ENCODE results near the gene C2orf92. TPM values are rescaled to one million over a fixed set of nuclear protein-coding genes. Genes with fewer than 3 reads are reported as not detected.

The C2orf92 gene
- total RNA-seq, 2 experiments from 2014 or later: 4.5 to 4.8 TPM

DNA sequence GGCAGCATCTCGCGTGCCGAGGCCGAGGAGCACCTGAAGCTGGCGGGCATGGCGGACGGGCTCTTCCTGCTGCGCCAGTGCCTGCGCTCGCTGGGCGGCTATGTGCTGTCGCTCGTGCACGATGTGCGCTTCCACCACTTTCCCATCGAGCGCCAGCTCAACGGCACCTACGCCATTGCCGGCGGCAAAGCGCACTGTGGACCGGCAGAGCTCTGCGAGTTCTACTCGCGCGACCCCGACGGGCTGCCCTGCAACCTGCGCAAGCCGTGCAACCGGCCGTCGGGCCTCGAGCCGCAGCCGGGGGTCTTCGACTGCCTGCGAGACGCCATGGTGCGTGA lies 54.5 kb downstream of the C2orf92 start:
- Mint-ChIP-seq H3K4me3 (no peak overlapping the region), H3K36me3 (peaks cover 69% of the 10 kb centered on the region), H3K27me3 (no peaks in the 10 kb centered on the region), H3K4me1 (ENCODE audit: low read depth) (peaks cover 69% of the 10 kb centered on the region), H3K27ac (no peak overlapping the region), H3K9me3 (peaks cover 3% of the 10 kb centered on the region)
- intact Hi-C loops (cut with micrococcal nuclease): no loop called here
- DNase-seq: no peak
- ChIA-PET CTCF (no interaction called here), POLR2A (no interaction called here)

DNA sequence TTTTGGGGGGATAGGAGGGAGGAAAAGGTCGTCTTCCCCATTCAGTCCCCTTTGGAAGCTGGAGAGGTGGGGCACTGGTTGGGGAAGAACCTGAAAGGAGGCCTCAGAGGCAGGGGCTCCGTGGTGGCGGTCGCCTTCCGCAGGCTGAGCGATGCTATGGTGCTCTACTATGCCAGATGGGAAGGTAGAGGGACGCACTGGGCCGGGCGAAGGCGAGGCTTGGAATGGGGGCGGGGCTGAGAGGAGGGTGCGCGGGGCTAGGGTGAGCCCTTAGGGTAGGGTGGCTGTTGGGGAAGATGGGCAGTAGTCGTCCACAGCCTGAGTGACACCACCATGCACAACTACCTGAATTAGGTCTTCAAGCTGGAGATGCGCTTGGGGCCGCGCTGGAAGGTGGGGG lies 55.0 kb downstream of the C2orf92 start:
- Mint-ChIP-seq H3K27ac (no peak overlapping the region), H3K4me1 (ENCODE audit: low read depth) (peaks cover 64% of the 10 kb centered on the region), H3K9me3 (peaks cover 6% of the 10 kb centered on the region), H3K27me3 (no peaks in the 10 kb centered on the region), H3K4me3 (no peak overlapping the region), H3K36me3 (peaks cover 71% of the 10 kb centered on the region)
- intact Hi-C loops (cut with micrococcal nuclease): no loop called here
- ChIA-PET CTCF (no interaction called here), POLR2A (no interaction called here)
- no peak for DNase-seq

DNA sequence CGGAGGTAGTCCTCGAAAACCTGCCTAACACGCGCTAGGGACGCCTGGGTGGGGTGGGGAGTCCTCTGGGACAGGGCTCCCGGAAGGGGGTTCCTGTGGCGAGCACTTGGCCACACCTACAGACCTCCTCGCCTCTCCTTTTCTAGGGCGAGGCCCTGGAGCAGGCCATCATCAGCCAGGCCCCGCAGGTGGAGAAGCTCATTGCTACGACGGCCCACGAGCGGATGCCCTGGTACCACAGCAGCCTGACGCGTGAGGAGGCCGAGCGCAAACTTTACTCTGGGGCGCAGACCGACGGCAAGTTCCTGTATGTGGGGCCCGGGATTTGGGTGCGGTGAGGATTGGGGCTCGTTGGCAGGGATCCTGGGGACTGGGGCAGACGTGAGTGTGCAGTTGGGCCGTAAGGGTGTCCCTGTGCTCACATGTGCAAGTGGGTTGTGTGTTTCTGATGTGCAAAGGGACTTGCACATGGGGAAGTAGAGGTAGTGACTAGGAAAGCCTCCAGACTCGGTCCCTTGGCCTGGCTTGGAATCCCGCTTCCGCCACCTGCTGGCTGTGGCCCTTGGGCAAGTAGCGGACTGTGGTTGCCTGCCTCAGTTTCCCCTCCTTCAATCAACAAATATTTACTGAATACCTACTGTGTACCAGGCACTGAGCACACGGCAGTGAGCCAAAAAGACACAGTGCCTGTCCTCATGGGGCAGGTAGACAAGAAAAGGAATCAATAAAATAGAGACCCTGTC lies 55.6 kb downstream of the C2orf92 start:
- Mint-ChIP-seq H3K27ac (peak overlapping the region; percentile 6), H3K9me3 (peaks cover 10% of the 10 kb centered on the region), H3K4me3 (no peak overlapping the region), H3K27me3 (no peaks in the 10 kb centered on the region), H3K36me3 (peaks cover 72% of the 10 kb centered on the region), H3K4me1 (ENCODE audit: low read depth) (peaks cover 58% of the 10 kb centered on the region)
- DNase-seq: no peak
- intact Hi-C loops (cut with micrococcal nuclease): no loop called here
- ChIA-PET CTCF (interaction anchor here (1.0 to 3.7 kb wide), 4 partner anchors 16 to 134 kb away, joined by 3 to 37 read pairs (median 8); partner anchors contain the start of gene ANKRD36B), POLR2A (no interaction called here)

DNA sequence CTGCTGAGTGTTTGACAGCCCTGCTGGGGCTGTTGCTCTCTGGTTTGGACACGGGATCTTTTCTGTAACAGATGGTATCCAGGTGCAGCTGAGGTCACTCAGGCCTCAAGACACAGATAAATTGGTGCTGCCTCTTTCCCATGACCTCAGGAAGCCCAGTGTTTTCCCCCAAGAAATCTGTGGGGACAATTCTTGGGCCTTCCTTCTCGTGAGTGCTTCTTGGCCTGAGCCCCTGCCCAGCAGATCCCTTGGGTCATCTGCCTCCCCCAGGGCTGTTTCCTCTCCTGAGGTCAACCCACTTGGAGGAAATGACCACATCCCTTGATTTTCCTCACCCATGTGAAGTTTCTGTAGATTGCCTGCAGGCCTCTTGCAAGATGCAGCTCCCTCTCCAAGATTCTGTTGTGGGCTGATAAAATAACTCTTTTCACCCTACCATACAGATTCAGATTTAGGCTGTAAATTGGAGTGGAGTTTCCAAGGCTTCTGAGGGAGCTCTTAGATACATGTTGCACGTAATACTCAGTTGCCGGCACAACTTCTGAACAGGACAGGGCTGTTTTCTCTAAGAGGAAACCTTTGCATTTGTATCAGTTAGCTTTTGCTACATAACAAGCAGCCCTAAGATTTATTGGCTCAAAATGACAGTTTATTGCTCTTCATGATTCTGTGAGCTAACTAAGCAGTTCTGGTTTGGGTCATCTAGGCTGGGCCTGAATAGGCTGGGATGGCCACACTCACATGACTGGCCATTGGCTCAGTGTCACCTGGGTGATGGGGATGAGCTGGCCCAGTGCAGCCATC lies 57.0 kb downstream of the C2orf92 start:
- H3K27me3 Mint-ChIP-seq: no peaks in the 10 kb centered on the region
- H3K27ac Mint-ChIP-seq: peak overlapping the region; percentile 40
- H3K9me3 Mint-ChIP-seq: peaks cover 14% of the 10 kb centered on the region
- intact Hi-C loops (cut with micrococcal nuclease): no loop called here
- CTCF ChIA-PET: interaction anchor here (0.8 to 3.7 kb wide), 9 partner anchors 10 to 659 kb away, joined by 3 to 37 read pairs (median 5); partner anchors contain the start of gene ANKRD36B
- no peak overlapping the region for H3K4me3 Mint-ChIP-seq
- no peak for DNase-seq
- H3K36me3 Mint-ChIP-seq: peaks cover 75% of the 10 kb centered on the region
- peaks cover 57% of the 10 kb centered on the region for H3K4me1 Mint-ChIP-seq (ENCODE audit: low read depth)
- POLR2A ChIA-PET: interaction anchor here (0.7 to 2.4 kb wide), 4 partner anchors 8 to 463 kb away, joined by 3 to 12 read pairs (median 3); partner anchors contain the start of gene ZAP70

DNA sequence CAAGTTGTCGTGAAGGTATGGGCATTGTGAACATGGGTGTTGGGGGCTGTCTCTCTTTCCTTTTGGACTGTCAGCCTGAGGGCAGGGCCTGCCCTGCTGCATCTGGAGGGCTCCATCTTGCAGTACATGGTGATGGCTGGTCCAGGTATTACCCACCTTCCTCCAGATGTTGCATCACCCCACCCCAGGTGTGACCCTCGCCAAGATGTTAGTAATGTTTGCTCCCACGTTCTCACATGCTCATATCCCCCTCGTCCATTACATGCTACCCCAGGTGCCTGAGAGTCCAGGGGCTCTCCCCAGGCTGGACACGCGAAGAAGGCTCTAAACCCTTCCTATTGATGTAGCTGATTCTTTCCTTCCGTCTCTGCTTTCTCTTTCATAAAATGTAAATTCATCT lies 57.8 kb downstream of the C2orf92 start:
- Mint-ChIP-seq H3K27ac (peak overlapping the region; percentile 40), H3K36me3 (peaks cover 83% of the 10 kb centered on the region), H3K27me3 (no peaks in the 10 kb centered on the region), H3K9me3 (peaks cover 14% of the 10 kb centered on the region), H3K4me3 (no peak overlapping the region), H3K4me1 (ENCODE audit: low read depth) (peaks cover 58% of the 10 kb centered on the region)
- DNase-seq: no peak
- CTCF ChIA-PET: interaction anchor here (0.9 to 3.7 kb wide), 8 partner anchors 9 to 462 kb away, joined by 3 to 37 read pairs (median 8); partner anchors contain the start of gene ANKRD36B
- intact Hi-C loops (cut with micrococcal nuclease): no loop called here
- POLR2A ChIA-PET: interaction anchor here (0.8 to 2.4 kb wide), 4 partner anchors 9 to 65 kb away, joined by 3 to 12 read pairs (median 4); partner anchors contain the start of gene ZAP70

DNA sequence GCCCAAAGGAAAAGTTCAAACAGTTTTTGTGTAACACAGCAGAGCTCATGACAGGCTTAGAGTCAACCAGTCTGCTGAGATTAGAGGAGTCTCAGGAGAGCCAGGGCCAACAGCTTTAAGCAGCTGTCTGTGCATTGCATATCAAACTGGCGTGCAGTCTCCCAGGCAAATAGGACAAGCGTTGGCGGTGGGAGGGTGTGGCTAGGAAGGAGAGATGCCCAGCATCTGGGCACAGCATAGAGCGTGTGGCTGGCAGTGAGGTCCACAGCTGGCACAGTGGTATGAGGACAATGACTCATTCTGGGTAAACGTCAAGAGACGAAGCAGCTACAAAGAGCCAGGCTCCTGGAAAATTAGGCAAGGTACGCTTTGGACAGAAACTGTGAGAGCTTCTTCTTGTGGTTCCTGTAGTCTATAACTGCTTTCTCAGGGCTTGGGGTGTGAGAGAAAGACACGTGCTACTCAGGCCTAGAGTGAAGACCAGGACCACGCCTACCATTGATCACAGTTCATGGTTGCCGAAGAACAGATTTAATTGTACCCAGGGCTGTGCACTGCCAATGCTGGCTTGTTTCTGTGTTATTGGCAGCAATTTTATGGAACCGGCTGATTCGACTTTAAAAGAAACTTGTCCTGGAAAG lies 58.7 kb downstream of the C2orf92 start:
- Mint-ChIP-seq H3K27ac (peak overlapping the region; percentile 40), H3K36me3 (peaks cover 84% of the 10 kb centered on the region), H3K27me3 (no peaks in the 10 kb centered on the region), H3K4me3 (no peak overlapping the region), H3K4me1 (ENCODE audit: low read depth) (peaks cover 51% of the 10 kb centered on the region), H3K9me3 (peaks cover 14% of the 10 kb centered on the region)
- peak; percentile 47 for DNase-seq
- ChIA-PET CTCF (interaction anchor here (0.9 to 3.7 kb wide), 9 partner anchors 10 to 461 kb away, joined by 3 to 37 read pairs (median 5); partner anchors contain the start of gene ANKRD36B), POLR2A (interaction anchor here (0.9 to 2.4 kb wide), 5 partner anchors 10 to 66 kb away, joined by 3 to 12 read pairs (median 5); partner anchors contain the start of gene ZAP70)
- intact Hi-C loops (cut with micrococcal nuclease): no loop called here

DNA sequence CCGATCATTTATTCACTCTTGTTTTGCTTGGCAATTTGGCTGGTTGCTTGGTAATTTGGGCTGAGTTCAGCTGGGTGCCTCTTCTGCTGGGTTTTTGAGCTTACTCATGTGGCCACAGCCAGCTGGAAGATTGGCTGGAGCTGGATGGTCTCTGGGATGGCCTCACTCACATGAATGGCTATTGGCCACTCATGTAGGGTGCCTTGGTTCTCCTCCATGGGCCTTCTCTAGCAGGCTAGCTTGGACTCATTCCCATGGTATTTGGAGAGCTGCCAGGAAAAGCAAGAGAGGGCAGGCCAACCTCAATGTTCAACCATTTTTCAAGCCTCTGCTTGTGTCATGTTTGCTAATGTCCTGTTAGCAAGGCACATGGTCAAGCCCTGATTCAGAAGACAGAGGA lies 60.7 kb downstream of the C2orf92 start:
- intact Hi-C loops (cut with micrococcal nuclease): no loop called here
- Mint-ChIP-seq H3K27me3 (no peaks in the 10 kb centered on the region), H3K4me1 (ENCODE audit: low read depth) (peaks cover 42% of the 10 kb centered on the region), H3K9me3 (peaks cover 14% of the 10 kb centered on the region), H3K27ac (no peak overlapping the region), H3K36me3 (peaks cover 75% of the 10 kb centered on the region), H3K4me3 (no peak overlapping the region)
- ChIA-PET CTCF (interaction anchor here (1.4 to 1.9 kb wide), 2 partner anchors 10 to 139 kb away, joined by 5 read pairs; no protein-coding TSS in a partner anchor), POLR2A (interaction anchor here (0.6 kb wide), 1 partner anchor 83 kb away, joined by 3 read pairs; no protein-coding TSS in a partner anchor)
- DNase-seq: no peak

DNA sequence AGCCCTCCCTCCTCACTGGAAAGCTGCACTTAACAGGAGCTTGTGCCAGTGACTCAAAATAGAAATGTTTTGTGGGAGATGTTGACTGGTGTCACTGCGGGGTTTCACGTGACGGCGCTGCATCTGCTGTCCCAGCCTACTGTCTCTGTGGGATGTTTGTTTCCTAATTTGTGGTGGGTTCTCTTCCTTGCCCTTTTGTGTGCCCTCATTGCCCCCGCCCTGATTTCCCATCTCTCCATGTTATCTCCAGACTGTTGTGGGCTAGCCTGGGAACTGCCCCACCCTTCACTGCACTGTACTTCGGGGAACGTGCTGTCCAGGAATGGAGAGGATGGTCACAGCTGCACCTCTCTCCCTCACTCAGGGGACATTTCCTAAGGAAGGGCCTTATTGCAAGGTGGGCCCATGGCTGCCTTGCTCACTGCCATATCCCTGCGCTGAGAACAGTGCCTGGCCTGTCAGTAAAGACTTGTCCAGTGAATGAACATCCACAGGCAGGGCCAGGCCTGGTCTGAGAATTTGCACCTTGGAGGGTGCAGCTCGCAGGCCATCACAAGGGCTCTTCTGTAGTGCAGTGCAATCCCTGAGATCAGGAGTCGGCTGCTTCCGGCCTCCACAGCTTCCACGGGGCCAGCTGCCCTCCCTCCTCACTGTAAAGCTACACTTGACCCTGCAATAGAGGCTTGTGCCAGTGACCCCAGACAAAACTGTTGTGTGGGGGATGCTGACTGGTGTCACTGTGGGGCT lies 61.9 kb downstream of the C2orf92 start:
- Mint-ChIP-seq H3K4me3 (no peak overlapping the region), H3K36me3 (peaks cover 67% of the 10 kb centered on the region), H3K27me3 (no peaks in the 10 kb centered on the region), H3K9me3 (peaks cover 14% of the 10 kb centered on the region), H3K27ac (peak overlapping the region; percentile 58), H3K4me1 (ENCODE audit: low read depth) (peaks cover 33% of the 10 kb centered on the region)
- intact Hi-C loops (cut with micrococcal nuclease): no loop called here
- ChIA-PET POLR2A (no interaction called here), CTCF (interaction anchor here (1.9 to 2.0 kb wide), 2 partner anchors 9 to 141 kb away, joined by 5 to 10 read pairs; no protein-coding TSS in a partner anchor)
- DNase-seq: no peak

DNA sequence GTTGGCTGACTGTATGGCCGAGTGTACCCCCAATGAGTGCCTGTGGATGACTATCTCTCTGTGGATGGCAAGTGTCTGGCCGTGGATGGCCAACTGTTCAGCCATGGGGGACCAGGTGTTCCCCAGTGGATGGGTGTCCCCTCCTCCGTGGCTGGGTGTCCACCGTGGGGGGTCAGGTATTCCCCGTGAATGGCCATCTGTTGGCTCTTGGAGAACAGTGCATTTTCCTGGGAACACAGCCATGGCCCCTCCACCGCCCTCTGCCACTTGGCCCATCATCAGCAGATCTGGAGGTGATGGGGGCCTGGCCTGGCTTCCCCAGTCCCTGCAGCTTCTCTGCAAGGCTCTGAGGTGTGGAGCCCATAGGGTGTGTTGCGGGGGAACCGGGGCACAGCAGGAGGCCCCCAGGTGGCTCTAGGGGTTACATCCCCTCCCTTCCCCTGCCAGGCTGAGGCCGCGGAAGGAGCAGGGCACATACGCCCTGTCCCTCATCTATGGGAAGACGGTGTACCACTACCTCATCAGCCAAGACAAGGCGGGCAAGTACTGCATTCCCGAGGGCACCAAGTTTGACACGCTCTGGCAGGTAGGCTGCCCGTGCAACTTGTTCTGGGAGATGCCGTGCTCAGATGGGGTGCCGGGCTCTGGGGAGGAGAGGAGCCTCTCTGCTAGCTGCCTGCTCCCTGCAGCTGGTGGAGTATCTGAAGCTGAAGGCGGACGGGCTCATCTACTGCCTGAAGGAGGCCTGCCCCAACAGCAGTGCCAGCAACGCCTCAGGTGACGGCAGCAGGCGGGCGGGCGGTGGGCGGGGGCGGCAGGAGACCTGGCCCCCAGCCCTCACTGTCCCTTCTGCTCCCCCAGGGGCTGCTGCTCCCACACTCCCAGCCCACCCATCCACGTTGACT lies 63.2 kb downstream of the C2orf92 start:
- H3K36me3 Mint-ChIP-seq: peaks cover 60% of the 10 kb centered on the region
- CTCF ChIA-PET: interaction anchor here (1.3 to 2.0 kb wide), 2 partner anchors 8 to 12 kb away, joined by 3 to 10 read pairs; no protein-coding TSS in a partner anchor
- peaks cover 14% of the 10 kb centered on the region for H3K9me3 Mint-ChIP-seq
- H3K4me3 Mint-ChIP-seq: no peak overlapping the region
- intact Hi-C loops (cut with micrococcal nuclease): no loop called here
- peaks cover 21% of the 10 kb centered on the region for H3K4me1 Mint-ChIP-seq (ENCODE audit: low read depth)
- POLR2A ChIA-PET: no interaction called here
- no peak overlapping the region for H3K27ac Mint-ChIP-seq
- no peaks in the 10 kb centered on the region for H3K27me3 Mint-ChIP-seq
- DNase-seq: no peak

DNA sequence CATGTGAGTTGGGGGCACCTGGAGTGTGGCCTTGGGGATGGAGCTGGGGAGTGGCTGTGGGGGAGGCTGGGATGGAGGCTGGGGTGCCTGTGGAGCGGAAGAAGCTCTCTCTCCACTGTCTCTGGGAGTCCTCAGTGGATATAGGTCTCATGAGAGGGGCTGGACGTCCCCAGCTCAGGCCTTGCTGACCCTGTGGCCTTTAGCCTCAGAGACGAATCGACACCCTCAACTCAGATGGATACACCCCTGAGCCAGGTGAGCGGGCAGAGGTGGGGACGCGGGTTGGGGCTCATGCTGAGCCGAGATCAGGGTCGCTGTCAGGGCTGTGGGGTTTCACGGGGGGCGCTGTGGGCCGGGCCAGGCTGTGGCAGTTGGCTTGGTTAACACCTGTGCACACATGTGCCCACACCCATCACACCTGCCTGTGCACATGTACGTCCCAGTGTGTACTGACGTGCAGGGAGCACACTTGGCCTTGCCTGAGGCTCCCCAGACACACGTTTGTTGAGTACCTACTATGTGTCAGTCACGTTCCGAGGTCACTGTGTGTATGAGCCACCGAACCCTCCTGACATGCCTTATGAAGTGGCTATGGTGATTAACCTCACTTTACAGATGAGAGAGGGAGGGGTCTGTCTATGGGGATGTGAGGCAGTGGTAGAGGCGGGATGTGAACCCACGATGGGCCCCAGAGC lies 64.0 kb downstream of the C2orf92 start:
- Mint-ChIP-seq H3K4me3 (no peak overlapping the region), H3K4me1 (ENCODE audit: low read depth) (peaks cover 13% of the 10 kb centered on the region), H3K27ac (no peak overlapping the region), H3K27me3 (no peaks in the 10 kb centered on the region), H3K36me3 (peaks cover 57% of the 10 kb centered on the region), H3K9me3 (peaks cover 14% of the 10 kb centered on the region)
- intact Hi-C loops (cut with micrococcal nuclease): no loop called here
- ChIA-PET POLR2A (no interaction called here), CTCF (interaction anchor here (1.3 kb wide), 1 partner anchor 13 kb away, joined by 3 read pairs; no protein-coding TSS in a partner anchor)
- DNase-seq: no peak

Data from activated CD4-positive, alpha-beta memory T cell treated with anti-CD3 and anti-CD28 coated beads for 36 hours (primary cell).